ENCODE results near the gene SV2C.

DNA sequence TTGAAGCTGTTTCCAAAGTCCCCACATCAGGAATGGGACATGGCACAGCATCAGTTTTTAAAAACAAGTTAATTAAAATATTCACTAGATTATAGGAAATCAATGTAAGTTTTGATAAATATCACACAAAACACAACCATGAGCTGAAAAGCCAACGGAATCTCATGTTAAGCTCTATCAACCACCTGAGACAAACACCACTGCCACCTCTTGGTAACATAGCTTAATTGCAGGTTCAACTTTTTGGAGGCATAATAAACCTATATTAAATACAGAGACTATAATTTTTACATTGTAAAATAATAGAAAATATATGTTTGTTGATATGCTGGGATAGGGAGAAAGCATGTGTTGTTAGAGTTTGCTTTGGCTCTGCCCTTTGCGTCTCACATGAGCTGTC is 126.1 kb downstream of the SV2C start:
- TF ChIP-seq, protein P1, sequence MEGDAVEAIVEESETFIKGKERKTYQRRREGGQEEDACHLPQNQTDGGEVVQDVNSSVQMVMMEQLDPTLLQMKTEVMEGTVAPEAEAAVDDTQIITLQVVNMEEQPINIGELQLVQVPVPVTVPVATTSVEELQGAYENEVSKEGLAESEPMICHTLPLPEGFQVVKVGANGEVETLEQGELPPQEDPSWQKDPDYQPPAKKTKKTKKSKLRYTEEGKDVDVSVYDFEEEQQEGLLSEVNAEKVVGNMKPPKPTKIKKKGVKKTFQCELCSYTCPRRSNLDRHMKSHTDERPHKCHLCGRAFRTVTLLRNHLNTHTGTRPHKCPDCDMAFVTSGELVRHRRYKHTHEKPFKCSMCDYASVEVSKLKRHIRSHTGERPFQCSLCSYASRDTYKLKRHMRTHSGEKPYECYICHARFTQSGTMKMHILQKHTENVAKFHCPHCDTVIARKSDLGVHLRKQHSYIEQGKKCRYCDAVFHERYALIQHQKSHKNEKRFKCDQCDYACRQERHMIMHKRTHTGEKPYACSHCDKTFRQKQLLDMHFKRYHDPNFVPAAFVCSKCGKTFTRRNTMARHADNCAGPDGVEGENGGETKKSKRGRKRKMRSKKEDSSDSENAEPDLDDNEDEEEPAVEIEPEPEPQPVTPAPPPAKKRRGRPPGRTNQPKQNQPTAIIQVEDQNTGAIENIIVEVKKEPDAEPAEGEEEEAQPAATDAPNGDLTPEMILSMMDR (IDR thresholded peaks at IDR 0.05) = peak in 1 of 3 experiments; percentile 7
- TF ChIP-seq POLR2A (IDR thresholded peaks at IDR 0.05) = no peak

All from testis (tissue), 2 donors.